HG03060 (cell line): ENCODE results near the gene PGC.

Source experiments
- ATAC-seq: cut with Tn5 transposase; IDR thresholded peaks from one replicate; pipeline ENCODE4 v1.9.1; 2021; ENCODE audit warnings: low read depth, moderate number of reproducible peaks; ENCODE audit not compliant: unreplicated experiment

PGC gene

DNA sequence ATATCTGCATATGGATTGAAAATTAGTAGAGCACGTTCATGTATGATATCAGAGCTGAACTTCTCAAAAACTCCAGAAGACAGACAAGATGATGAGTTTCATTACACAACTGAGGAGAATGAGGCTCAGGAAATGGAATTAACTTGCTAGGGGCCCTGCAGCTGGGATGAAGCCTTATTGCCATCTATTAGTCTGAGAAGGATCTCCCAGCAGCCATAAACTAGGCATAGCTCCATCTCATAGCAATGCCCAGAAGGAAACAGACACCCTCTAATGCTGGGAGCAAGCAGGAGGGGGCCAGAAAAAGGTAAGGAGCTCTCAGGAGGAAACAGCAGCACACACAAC lies 29.8 kb downstream of the PGC start:
- no peak for ATAC-seq

DNA sequence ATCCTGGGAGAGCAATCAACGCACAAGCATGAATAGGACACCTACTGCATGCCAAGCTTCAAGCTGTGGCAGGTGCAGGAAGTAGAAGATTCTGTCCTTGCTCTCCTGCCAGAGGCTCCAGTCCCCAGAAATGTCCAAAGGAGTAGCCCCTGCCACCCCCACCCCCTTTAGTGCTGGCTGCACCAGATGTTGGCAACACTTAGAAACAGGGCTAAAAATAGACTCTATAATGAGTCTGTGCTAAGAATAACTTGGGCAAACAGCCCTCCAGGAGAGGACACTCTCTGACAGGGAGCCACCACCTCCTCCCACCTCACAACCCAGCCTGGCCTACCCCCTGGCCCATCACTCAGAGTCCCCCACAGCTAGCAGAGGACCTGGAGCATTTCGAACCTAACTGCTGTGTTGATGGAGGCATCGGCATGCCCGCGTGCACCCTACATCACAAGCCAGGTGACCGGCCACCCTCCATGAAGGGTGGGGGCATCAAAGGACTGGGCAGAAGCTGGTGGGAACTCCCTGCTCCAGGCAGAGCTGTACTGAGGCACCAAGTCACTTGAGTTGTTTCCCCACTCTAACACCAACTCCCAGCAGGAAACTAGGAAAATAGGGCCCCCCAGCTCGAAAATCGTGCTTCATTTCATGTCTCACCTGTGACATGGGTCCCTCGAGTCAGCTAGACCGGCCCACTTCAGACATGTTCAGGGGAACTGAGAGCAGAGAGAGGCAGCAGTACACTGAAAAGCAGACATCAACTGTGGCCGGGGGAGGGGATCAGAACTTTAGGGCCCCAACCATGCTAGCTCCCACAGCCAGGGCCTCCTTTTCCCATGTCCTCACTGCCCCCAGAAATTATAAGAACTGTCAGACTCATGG lies 30.4 kb downstream of the PGC start:
- ATAC-seq = no peak

DNA sequence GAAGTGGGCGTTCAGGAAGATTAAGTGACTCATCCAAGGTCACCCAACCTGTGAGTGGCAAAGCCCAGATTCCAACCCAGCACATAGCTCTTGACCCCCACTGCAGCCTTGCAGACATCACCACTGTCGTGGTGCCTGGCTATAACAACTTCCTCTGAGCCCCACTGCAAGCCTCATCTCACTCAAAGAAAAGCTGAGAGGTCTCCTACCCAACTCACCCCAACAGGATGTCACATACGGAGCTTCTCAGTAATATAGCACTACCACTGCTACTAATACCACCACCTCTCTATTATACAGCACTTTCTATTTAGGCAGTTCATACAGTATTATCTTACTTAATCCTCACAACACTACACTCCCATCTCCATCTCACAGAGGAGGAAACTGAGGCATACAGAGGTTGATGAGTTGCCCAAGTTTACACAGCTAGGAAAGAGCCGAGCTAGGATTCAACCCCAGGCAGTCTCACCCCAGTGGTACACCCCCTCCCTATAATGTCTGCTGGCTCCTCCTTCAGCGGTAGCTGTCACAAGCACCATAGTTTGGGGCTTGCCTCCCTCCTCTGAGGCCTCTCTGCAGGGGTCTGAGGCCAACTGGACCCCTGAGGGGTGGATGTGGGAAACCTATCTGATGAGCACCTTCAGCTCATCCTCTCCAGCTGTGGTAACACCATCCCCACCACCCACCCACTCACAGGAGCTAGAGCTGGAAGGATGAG lies 31.2 kb downstream of the PGC start:
- no peak for ATAC-seq

DNA sequence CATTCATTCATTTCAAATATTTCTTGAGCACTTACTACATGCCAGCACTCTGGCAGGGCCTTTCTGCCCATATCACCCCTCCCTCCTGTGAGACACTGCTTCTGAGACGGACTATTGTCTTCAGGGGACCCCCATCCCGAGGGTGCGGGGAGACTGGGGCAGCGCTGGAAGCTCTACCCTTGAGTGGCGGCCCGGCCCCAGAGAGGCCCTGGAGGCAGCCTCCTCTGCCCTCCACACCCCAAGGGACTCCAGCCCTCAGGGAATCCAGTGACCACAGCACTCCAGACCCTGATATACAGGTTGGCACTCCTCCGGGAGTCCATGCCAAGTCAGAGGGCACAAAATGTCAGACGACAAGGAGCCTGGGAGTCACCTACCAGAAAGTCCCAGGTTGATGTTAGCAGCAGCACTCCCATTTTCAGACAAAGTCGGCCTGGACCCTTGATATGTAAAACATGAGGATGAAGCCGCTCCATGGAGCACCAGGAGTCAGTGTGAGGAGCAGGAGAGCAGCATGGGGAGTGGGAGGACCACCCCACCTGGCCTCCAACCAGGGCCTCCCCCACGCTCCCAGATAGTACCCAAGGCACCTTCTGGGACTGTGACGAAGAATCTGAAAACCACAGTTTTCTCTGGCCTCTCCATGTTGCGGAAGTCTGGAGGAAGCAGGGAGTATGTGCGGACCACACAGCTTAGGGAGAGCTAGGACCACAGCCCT lies 32.5 kb downstream of the PGC start:
- no peak for ATAC-seq

DNA sequence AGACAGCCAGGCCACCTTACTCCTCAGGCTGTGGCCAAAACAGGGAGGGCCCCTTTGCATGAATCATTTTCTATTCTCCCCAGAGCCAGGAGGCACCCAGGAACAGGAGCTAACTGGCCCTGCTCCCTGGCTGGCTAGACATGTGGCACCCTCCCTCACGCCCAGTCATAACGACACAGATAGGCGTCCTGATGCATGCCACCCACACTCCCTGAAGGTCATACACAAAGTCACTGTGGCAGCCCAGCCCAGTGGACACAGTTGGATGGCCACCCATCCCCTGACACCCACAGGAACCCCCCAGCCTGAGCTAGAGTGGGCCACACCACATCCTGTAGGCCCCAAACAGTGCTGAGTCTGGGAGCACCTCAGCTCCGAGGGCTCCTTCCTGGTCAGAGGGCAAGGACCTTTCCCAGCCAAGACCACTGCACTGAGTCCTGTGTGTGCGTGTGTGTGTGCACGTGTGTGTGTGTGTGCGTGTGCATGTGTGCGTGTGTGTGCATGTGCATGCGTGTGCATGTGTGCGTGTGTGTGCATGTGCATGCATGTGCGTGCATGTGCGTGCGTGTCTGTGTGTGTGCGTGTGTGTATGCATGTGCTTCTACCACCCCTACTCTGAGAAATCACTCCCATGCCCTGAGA lies 33.4 kb downstream of the PGC start:
- peak; percentile 47 for ATAC-seq

DNA sequence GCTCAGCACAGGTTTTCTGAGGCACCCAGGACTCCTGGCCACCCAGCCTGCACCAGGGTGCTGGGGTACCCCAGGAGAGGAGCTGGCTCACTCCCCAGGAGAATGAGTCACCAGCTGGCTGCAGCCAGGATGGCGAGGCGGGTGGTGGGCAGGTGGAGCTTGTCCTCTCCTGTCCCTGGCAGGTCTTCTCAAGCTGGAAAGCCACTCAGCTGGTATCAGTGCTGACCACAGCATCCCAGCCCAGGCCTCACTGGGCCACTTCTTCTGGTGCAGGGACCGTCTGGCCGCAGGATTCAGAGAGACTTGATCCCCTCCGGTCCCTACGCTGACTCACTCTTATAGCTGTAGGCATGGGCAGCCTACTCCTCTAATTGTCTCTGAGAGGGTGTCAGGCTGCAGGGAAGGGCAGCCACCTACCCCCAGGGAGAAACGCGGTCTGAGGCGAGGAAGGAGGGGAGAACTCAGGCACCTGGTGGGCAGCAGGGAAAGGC lies 34.0 kb downstream of the PGC start:
- ATAC-seq = no peak

DNA sequence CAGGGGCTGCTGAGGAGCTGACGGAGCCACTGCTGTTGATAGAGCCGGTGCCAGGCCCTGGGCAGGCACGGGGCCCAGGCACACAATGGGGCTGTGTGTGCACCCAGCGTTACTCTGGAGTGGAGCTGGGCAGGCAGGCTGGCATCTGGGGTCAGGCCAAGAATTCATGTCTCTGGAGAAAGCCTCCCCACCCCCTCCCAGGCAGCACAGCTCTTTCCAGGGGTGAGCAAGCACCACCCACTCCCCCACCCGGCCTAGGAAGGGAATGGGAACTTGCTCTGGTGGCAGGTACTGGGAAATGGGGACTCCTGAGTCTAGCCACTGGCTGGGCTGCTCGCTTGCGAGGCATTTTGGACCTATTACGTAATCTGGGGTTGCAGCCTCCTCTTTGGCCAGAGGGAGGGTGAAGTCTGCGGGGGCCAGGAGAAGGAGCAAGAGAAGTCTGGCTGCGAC lies 34.5 kb downstream of the PGC start:
- no peak for ATAC-seq

DNA sequence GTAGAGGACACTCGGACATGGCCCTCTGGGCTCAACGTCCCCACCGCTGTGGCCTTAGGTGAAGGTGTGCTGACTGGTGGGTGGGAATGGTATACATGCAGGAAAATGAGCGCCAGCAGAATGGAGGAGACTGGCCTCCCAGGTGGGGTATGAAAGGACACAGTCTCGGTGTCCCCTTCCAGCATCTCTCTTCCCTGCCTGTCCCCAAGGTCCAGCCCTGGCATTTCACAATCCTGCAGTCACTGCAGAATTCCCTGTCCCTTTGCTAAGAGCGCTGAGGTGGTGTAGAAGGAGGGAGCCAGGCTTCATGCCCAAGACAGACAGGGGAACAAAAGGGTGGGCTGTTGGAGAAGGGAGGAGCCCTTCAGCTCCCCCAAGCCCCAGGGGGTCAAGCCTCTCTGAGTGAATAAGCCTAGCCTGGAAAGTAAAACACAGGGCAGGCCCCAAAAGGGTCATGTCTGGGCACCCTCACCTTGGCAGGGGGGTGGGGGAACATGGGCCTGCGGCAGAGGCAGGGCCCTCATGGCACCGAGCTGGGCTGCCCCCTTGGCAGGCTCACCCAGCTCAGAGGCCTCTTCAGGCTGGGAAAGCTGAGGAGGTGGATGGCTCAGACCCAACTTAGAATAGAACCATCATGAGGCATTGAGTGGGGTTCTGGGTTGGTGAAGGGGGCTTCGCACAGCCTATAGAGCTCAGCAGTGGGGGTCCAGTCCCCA lies 35.7 kb downstream of the PGC start:
- no peak for ATAC-seq

DNA sequence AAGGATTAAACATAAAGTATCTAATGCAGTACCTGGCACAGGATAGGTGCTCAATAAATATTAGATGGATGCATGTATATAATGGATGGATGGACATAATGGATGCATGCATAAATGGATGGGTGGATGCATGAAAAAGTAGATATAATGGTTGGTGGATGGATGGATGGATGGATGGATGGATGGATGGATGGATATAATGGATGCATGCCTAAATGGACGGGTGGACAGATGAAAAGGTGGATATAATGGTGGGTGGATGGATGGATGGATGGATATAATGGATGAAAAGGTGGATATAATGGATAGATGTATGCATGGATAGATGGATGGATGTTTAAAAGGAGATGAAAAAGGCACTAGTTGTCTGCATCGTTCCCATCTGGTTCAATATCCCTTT lies 37.8 kb downstream of the PGC start:
- ATAC-seq = no peak

DNA sequence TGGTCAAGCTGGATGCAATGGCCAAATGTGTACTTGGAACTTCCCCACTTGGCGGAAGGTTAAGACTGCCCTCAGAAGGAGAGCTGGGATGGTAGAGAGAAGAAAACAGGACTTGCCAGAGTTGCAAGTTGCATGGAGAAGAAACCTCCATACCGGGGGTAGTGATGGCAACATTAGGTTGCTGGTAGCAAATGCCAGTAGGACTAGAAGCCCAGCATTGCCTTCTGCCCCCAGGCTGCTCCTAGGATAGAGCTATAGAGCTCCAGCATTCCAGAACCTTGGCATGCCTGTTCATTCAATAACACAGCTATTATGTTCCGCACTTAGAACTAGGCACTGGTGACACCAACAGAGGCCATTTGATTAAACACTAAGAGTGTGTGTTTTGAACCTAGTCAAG lies 38.3 kb downstream of the PGC start:
- ATAC-seq = no peak

DNA sequence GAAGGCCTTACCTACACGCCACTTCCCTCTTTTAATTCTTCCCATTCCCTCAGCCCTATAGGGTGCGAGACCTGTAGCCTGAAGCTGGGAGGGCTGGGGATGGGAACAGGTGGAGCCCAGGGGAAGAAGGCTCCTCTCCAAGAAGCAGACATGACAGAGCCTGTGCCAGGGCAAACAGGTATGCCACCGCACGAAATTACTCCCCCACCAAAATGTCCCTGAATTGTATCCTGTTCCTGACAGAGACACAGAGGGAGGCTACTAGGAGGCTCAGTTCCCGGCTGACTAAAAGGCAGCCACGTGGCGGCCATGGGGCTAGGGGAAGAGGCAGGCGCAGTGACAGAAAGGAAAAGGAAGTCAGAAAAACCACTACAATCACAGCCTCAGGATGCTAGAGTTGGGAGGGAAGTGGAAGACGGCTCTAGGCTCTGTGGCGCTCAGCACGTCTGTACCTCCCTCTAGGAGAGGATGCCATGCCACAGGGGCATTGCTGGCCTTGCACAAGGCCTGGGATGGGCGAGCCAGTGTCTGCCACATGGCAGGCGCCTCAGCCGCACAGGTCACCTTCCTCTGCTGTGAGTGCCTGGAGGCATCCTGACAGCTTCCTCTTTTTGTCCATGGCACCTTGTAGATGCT lies 39.5 kb downstream of the PGC start:
- no peak for ATAC-seq

DNA sequence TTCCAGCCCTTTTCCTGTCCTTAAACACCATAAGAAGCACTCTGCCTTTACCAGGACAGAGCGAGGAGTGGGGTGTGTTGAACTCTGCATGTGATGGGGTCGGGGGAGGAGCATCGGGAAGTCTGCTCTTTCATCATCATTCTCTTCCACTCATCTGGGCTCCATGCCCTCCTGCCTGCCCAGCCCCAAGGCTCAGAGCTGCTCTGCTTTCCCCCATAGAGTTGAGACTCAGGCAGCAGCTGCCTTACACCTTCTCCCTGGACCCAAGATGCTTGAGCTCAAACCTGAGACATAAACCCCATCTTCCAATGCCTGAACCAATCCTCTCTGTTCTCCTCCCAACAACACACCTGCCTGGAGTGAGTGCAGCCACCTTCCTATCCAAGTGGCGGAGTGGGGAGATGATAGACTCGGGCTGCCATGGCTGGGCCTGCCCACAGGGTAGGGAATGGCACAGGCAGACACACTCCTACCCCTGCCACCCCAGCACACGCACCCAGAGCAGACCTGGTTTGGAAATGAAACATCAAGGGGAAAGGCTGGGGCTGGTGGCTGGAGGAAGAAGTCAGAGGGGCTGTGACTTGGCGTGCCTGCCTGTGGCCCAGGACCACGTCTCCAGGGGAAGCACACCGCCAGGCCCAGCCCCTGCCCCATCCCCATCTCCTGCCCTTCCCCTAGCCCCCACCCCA lies 40.2 kb downstream of the PGC start:
- no peak for ATAC-seq

DNA sequence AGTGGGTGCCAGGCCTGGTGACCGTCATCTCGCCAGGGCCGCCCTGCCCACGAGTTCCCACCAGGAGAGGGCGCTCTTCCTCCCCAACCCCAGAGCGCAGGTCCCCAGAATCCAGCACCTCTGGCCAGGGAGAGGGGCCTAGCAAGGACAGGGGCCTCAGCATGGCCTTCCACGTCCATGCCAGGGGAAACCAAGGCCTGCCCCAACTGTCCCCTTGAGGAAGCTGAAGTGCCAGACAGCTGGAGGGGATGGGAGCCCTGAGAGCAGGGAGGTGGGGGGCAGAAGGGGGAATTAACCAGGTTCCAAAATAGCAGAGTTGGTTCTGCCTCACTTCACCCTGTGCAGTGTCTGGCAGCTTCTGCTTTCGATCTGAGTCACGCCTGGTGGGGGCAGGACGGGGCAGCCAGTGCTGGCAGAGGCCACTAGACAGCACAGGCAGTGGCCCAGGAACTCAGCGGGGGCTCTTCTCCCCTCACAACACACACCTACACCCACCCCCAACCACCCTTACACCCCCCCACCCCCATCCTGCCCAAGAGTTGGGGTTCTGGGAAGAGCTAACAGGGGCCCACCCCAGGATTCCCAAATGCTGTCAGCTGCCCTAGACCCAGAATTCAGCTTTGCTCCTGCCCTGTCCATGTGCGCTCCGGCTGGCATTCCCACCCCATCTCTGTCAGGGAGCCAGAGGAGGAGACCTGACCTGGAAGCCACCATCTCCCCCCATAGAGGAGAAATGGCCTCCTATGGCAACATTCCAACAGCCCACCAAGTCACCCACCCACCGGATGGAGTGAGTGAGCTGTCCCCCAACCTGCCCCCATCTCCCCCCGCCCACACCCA lies 41.0 kb downstream of the PGC start:
- ATAC-seq = peak; percentile 43

DNA sequence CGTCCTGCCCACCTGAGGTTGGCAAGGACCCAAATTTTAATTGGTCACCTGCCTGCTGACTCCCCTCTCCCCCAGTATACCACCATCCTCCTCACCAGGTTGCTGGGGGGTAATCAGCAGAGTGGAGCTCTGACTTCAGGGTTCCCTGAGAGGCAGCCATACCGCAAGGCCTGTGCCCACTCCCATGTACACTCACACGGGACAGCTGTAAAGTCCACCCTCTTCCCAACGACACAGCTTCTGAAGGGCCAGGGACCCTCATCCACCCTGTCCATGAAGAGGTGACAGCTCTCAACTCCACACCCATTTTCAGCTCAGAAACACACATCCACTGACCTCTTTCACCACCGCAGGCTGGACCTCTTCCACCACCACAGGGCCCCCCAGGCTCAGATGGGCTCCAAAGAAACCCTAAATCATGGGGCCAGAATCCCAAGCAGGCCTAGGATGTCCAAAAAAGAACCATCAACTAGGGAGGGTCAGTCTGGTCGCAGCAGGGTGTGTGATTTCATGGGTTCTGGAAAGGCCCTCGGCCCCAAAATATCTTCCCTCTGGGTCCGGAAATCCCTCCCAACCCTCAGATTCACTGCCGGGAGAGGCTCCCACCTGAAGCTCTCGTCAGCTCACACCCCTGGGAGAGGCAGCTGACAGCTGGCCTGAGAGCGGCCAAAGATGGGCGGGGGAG lies 41.7 kb downstream of the PGC start:
- ATAC-seq = no peak

DNA sequence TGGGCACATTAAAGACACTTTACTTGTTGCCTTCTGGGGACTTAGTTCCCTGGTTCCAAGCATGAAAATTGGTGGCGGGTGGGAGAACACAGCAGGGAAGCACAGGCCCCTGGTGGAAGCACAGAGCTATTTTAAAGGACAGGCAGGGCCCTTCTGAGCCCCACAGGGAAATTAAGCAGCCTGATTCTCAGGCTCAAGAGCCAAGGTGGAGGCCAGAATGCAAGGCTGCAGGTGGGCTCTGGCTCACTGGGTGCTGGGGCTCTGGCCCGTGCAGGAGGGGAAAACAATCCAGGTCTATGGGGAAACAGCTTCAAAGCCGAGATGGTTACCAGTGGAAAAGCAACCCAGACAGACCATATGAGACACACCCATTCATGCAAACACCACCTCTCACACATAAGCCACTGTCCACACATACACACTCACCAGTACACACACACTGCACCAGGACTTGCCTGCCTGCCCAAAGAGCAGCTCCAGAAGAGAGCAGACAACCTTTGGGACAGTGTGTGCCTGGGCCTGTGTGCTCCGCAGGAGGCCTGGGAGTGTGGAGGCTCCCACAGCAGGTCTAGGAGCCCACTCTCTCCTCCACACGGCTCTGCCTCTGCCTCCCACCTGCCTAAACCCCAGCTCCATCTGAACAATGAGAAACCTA lies 42.4 kb downstream of the PGC start:
- no peak for ATAC-seq

DNA sequence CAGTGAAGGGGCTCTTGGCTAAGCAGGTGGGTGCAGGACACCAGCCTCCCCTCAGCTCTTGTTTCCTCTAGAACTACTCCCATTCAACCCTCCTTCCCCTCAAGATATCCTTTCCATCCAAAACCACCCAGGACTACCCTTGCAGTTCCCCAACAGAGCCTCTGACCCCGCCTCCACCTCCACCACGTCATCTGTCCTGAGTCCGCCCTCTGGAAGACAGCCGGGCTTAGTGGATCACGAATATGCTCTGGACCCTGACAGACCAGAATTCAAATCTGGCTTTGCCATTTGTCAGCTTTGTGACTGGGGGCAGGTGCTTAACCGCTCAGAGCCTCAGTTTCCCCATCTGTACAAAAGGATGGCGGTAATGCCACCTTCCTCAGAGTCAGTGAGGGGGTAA lies 43.2 kb downstream of the PGC start:
- no peak for ATAC-seq
